H1 (cell line): ENCODE measurements around the gene TLE2. TPM values are rescaled to one million over a fixed set of nuclear protein-coding genes. Genes with fewer than 3 reads are reported as not detected.

Experiments used
- CHD7 ChIP-seq: fragments of 300-600 bp; sonication (generic); IDR thresholded peaks from 2 replicates; pipeline ENCODE4 v1.7.1; 2012; ENCODE audit warnings: low read length, moderate library complexity, mild to moderate bottlenecking, inconsistent platforms; ENCODE audit not compliant: insufficient replicate concordance
- polyA plus RNA-seq, 7 experiments: library from polyadenylated mRNA; depleted of rRNA in 3 of 7; stranded (reverse) in 5 of 7; unstranded in 2 of 7; fragments of >200 nt in 5 of 7; fragments of 200-250 nt in 2 of 7; gene quantifications; 1 replicate in 5 of 7; 2 replicates in 1 of 7; 4 replicates in 1 of 7; pipeline versions ENCODE4 v1.2.1 to v1.2.3, GENCODE V29; 2011 to 2013; ENCODE audit warnings: missing spikeins in 2 of 7, mixed read lengths in 2 of 7
- total RNA-seq: library from RNA; stranded (reverse); fragmentation: NEBNext Ultra II Directional; extraction: Animal tissue kit (Norgen Biotek cat#: 25700); gene quantifications from 2 replicates; pipeline ENCODE4 v1.2.1, GENCODE V29; 2021

The TLE2 gene
- total and polyA plus RNA-seq, 2 of the 8 experiments (the other 6 are each of a cell fraction or from before 2014, with no cell fraction given): 8.0 to 11.5 TPM

DNA sequence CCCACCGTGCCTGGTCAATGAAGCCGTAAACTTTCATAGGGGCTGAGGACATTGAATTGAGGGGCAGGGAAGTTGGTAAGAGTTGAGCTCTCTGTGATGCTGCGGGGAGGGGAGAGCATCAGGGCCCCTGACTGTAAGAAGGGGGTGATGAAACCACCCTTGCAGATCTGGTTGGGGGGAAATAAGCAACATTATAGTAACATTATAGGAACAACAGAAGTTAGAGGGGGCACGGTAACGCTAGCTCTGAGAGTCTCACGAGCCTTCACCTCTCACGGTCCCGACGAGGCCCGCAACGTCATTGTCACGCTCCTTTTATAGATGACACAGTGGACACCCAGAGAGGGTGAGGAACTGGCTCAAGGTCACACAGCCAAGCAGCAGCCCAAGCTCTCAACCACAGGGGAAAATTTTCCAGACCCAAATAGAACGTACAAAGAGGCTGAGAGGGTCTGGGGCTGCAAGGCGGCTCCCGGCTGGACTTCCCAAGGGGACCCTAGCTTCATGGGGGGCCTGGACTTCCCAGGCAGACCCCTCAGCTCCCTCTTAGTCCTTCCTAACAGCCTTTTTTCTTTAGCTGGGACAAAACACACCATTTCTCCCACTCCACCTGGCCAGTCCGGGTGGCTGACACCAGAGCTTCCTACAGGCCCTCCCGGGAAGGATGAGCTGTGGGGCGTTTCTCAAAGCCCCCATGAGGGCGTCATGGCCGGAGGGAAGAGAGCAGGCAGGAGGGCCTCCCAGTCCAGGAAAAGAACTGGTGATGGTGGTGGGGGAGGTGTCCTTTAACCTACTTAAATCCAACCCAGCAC lies 29.1 kb upstream of the TLE2 start (continued):
- no peak for TF ChIP-seq CHD7
